Esophagus muscularis mucosa (tissue), 4 donors: ENCODE data around the gene LAMA3.

Source experiments
- EP300 ChIP-seq: sonication (generic); formaldehyde crosslinking; IDR thresholded peaks from one replicate; pipeline ENCODE4 v1.6.1; 2017; ENCODE audit warnings: antibody characterized with exemption
- POLR2A ChIP-seq: fragments of 450-650 bp; IDR thresholded peaks from one replicate; pipeline ENCODE4 v1.6.1; 2017; ENCODE audit warnings: antibody characterized with exemption, moderate library complexity, mild to moderate bottlenecking, low read depth
- POLR2AphosphoS5 ChIP-seq, 2 donors: sonication (generic); formaldehyde crosslinking; IDR thresholded peaks; one replicate each; pipeline ENCODE4 v1.6.1; 2017; ENCODE audit warnings: antibody characterized with exemption in 2 of 2
- TF ChIP-seq, protein P1 (sequence below), 3 experiments: fragments of 200-600 bp in 2 of 3; fragments of 450-650 bp in 1 of 3; sonication (generic) in 2 of 3; IDR thresholded peaks; one replicate each; pipeline ENCODE4 v1.5.1; 2017 to 2019; ENCODE audit warnings: antibody characterized with exemption in 3 of 3, mild to moderate bottlenecking in 2 of 3, moderate library complexity in 1 of 3

DNA sequence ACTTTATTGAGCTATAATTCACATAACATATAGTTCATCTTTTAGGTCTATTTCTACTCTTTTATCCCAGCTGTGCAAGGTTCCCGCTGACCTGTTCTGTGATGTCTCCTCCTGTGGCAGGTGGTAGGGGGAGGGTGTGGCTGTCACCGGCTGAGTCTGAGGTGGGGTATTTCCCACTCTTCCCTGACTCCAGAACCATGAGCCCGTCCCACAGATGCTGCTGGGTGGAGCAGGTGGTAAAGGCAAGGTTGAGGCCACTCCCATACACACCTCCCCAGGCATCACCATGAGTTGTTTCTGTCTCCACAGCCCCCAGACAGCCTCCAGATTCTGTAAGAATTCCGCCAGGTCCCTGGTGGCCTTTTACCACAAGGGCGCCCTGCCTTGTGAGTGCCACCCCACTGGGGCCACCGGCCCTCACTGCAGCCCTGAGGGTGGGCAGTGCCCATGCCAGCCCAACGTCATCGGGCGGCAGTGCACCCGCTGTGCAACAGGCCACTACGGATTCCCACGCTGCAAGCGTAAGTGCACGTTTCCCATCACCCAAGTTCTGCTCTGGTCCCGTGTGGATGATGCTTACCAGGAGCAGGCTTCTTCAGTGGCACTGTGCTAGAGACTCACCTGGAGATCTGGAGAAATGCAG is 156.9 kb downstream of the LAMA3 start:
- TF ChIP-seq, protein P1, sequence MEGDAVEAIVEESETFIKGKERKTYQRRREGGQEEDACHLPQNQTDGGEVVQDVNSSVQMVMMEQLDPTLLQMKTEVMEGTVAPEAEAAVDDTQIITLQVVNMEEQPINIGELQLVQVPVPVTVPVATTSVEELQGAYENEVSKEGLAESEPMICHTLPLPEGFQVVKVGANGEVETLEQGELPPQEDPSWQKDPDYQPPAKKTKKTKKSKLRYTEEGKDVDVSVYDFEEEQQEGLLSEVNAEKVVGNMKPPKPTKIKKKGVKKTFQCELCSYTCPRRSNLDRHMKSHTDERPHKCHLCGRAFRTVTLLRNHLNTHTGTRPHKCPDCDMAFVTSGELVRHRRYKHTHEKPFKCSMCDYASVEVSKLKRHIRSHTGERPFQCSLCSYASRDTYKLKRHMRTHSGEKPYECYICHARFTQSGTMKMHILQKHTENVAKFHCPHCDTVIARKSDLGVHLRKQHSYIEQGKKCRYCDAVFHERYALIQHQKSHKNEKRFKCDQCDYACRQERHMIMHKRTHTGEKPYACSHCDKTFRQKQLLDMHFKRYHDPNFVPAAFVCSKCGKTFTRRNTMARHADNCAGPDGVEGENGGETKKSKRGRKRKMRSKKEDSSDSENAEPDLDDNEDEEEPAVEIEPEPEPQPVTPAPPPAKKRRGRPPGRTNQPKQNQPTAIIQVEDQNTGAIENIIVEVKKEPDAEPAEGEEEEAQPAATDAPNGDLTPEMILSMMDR (IDR thresholded peaks at IDR 0.05), result no peak
- TF ChIP-seq POLR2AphosphoS5 (IDR thresholded peaks at IDR 0.05) (no peak), POLR2A (no peak), EP300 (no peak)
